Endodermal cell (in vitro differentiated cells): Measurements from ENCODE around the gene SSH2. TPM values are rescaled to one million over a fixed set of nuclear protein-coding genes. Genes with fewer than 3 reads are reported as not detected.

Source experiments
- DNase-seq: peaks from one replicate; pipeline ENCODE4 v3.0.0-alpha.2; 2017
- H3K27ac ChIP-seq: 2 replicates; pipeline ENCODE4 v1.5.1; 2013; ENCODE audit warnings: mild to moderate bottlenecking, low read depth, low read length, moderate library complexity
- H3K27me3 ChIP-seq: 2 replicates; pipeline ENCODE4 v1.6.1; 2013; ENCODE audit warnings: mild to moderate bottlenecking, low read length, moderate library complexity; ENCODE audit not compliant: insufficient read depth, control insufficient read depth, poor library complexity, severe bottlenecking
- H3K36me3 ChIP-seq: 2 replicates; pipeline ENCODE4 v1.7.0; 2013; ENCODE audit warnings: mild to moderate bottlenecking, low read length, moderate library complexity; ENCODE audit not compliant: control insufficient read depth, insufficient read depth
- H3K4me1 ChIP-seq: one replicate; pipeline ENCODE4 v1.7.0; 2013; ENCODE audit warnings: low read length; ENCODE audit not compliant: control insufficient read depth, insufficient read depth
- H3K4me3 ChIP-seq: 2 replicates; pipeline ENCODE4 v1.5.1; 2013; ENCODE audit warnings: mild to moderate bottlenecking, low read length, moderate library complexity
- H3K9ac ChIP-seq: 2 replicates; pipeline ENCODE4 v1.6.1; 2013; ENCODE audit warnings: mild to moderate bottlenecking, low read length, moderate library complexity; ENCODE audit not compliant: poor library complexity, severe bottlenecking; ENCODE audit errors: extremely low read depth
- H3K9me3 ChIP-seq: 2 replicates; pipeline ENCODE4 v1.6.1; 2013; ENCODE audit warnings: mild to moderate bottlenecking, low read length, moderate library complexity; ENCODE audit not compliant: control insufficient read depth
- H3K27ac Mint-ChIP-seq: 2 replicates; pipeline ENCODE4 v1.8.0; 2020; ENCODE audit warnings: mixed read lengths
- H3K27me3 Mint-ChIP-seq: 2 replicates; pipeline ENCODE4 v1.8.0; 2021; ENCODE audit warnings: mild to moderate bottlenecking, mixed read lengths; ENCODE audit not compliant: insufficient read depth
- H3K36me3 Mint-ChIP-seq: 2 replicates; pipeline ENCODE4 v1.8.0; 2020; ENCODE audit warnings: low read depth, mixed read lengths
- H3K4me1 Mint-ChIP-seq: 2 replicates; pipeline ENCODE4 v1.8.0; 2020; ENCODE audit warnings: mixed read lengths
- H3K4me3 Mint-ChIP-seq: 2 replicates; pipeline ENCODE4 v1.8.0; 2020; ENCODE audit warnings: mild to moderate bottlenecking, moderate library complexity, mixed read lengths
- H3K9me3 Mint-ChIP-seq: 2 replicates; pipeline ENCODE4 v1.8.0; 2020; ENCODE audit warnings: mild to moderate bottlenecking, mixed read lengths
- WGBS, 2 experiments: methylation state at CpG; one replicate each; pipeline versions ENCODE4 v1.1.5 to v1.1.7; 2013; ENCODE audit warnings: missing lambda C conversion rate in 2 of 2, mixed read lengths in 1 of 2; ENCODE audit not compliant: insufficient coverage in 1 of 2, insufficient read length in 1 of 2; 5-methylcytosine and 5-hydroxymethylcytosine counted together
- total RNA-seq, 2 donors: library from RNA; stranded (reverse); fragmentation: NEBNext Ultra II Directional in 1 of 2; extraction: Animal tissue kit (Norgen Biotek cat#: 25700) in 1 of 2; gene quantifications; 2 replicates in 1 of 2; 3 replicates in 1 of 2; pipeline ENCODE4 v1.2.1, GENCODE V29; 2021
- TF ChIP-seq, protein P1 (sequence below): fragments of 200-600 bp; sonication (generic); conservative IDR thresholded peaks from 2 replicates; pipeline ENCODE4 v1.5.0; 2021; ENCODE audit warnings: antibody characterized with exemption, mild to moderate bottlenecking

SSH2 gene
- total RNA-seq, 2 donors from 2014 or later = 11.3 to 13.5 TPM

DNA sequence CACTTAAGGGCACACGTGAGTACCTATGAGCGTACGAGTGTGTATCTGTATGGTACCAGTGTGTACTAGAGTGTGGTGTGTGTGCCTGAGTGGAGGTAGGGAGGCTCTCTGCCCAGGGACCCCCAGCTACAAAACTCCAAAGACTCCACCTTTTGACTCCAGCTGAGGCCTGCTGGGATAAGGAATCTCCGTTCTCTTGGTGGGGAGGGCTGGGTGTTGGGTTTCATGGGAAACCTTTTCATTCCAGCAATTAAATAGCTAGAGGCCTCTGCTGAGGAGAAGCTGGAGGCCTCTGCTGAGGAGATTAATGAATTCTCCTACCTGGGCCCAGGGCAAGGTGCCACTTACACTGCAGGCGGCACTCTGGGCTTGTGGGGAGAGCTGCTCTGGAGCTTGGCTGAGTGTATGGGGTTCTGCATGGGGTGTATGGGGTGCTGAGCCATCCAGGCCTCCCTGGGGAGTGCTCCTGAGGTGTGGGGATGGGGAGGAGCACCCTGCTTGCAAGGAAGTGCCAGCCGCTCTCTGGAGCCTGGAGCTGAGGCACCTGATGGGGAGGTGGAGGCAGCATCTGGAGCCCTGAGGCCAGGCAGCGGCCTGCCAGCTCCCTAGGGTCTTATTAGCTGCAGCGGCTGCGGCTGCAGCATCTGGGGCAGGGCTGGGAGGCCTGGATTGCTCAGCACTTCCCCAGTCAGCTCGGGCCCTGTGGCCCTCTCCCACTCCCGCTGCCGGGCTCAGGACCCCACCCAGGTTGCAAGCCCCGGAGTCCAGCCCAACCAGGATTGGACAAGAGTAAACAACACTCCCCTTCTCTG lies 332.5 kb downstream of the SSH2 start:
- peaks cover 5% of the 10 kb centered on the region for H3K4me1 ChIP-seq
- peaks cover 3% of the 10 kb centered on the region for H3K4me1 Mint-ChIP-seq

DNA sequence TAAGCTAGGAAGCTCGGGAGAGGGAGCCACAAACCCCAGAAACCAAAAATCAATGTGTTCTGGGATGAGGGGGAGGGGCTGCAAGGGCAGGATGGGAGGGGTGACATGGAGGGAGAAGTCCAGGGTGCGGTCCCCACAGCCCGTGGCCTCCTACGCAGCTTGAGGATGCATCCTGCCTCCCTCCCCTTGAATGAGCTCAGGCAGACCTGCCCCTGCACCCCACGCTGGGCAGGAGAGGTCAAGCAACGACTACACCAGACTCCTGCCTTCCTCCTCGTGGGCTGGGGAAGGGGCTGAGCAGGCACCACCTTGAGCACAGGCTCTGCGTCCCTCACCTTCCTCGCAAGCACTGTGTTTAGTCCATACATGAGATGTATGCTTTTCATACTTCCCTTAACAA lies 333.2 kb downstream of the SSH2 start:
- no peaks in the 10 kb centered on the region for H3K36me3 Mint-ChIP-seq
- Histone ChIP-seq H3K4me3 (no peak overlapping the region), H3K9me3 (no peaks in the 10 kb centered on the region), H3K27me3 (peaks cover 17% of the 10 kb centered on the region), H3K9ac (no peak overlapping the region), H3K27ac (no peak overlapping the region), H3K4me1 (peaks cover 5% of the 10 kb centered on the region), H3K36me3 (no peaks in the 10 kb centered on the region)
- no peak overlapping the region for H3K27ac Mint-ChIP-seq
- H3K4me1 Mint-ChIP-seq = peaks cover 7% of the 10 kb centered on the region
- H3K27me3 Mint-ChIP-seq = peaks cover 39% of the 10 kb centered on the region
- peak; percentile 62 for DNase-seq
- no peak overlapping the region for H3K4me3 Mint-ChIP-seq
- H3K9me3 Mint-ChIP-seq = no peaks in the 10 kb centered on the region
- TF ChIP-seq, protein P1, sequence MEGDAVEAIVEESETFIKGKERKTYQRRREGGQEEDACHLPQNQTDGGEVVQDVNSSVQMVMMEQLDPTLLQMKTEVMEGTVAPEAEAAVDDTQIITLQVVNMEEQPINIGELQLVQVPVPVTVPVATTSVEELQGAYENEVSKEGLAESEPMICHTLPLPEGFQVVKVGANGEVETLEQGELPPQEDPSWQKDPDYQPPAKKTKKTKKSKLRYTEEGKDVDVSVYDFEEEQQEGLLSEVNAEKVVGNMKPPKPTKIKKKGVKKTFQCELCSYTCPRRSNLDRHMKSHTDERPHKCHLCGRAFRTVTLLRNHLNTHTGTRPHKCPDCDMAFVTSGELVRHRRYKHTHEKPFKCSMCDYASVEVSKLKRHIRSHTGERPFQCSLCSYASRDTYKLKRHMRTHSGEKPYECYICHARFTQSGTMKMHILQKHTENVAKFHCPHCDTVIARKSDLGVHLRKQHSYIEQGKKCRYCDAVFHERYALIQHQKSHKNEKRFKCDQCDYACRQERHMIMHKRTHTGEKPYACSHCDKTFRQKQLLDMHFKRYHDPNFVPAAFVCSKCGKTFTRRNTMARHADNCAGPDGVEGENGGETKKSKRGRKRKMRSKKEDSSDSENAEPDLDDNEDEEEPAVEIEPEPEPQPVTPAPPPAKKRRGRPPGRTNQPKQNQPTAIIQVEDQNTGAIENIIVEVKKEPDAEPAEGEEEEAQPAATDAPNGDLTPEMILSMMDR = no peak
- WGBS, 2 experiments = 51 to 69% methylated on average over 6 to 9 of the region's 9 CpGs

More for the DNA sequence above, 332.5 kb downstream of the SSH2 start:
- no peaks in the 10 kb centered on the region for H3K36me3 Mint-ChIP-seq
- H3K9ac ChIP-seq = no peak overlapping the region
- H3K27me3 ChIP-seq = peaks cover 12% of the 10 kb centered on the region
- DNase-seq = peak; percentile 63
- no peak overlapping the region for H3K27ac ChIP-seq
- H3K9me3 ChIP-seq = no peaks in the 10 kb centered on the region
- TF ChIP-seq, protein P1 = no peak
- H3K9me3 Mint-ChIP-seq = no peaks in the 10 kb centered on the region
- H3K4me3 ChIP-seq = no peak overlapping the region
- no peaks in the 10 kb centered on the region for H3K36me3 ChIP-seq
- H3K27me3 Mint-ChIP-seq = peaks cover 33% of the 10 kb centered on the region
- no peak overlapping the region for H3K27ac Mint-ChIP-seq
- 72 to 86% methylated on average over 2 to 13 of the region's 13 CpGs for WGBS, 2 experiments
- H3K4me3 Mint-ChIP-seq = no peak overlapping the region

DNA sequence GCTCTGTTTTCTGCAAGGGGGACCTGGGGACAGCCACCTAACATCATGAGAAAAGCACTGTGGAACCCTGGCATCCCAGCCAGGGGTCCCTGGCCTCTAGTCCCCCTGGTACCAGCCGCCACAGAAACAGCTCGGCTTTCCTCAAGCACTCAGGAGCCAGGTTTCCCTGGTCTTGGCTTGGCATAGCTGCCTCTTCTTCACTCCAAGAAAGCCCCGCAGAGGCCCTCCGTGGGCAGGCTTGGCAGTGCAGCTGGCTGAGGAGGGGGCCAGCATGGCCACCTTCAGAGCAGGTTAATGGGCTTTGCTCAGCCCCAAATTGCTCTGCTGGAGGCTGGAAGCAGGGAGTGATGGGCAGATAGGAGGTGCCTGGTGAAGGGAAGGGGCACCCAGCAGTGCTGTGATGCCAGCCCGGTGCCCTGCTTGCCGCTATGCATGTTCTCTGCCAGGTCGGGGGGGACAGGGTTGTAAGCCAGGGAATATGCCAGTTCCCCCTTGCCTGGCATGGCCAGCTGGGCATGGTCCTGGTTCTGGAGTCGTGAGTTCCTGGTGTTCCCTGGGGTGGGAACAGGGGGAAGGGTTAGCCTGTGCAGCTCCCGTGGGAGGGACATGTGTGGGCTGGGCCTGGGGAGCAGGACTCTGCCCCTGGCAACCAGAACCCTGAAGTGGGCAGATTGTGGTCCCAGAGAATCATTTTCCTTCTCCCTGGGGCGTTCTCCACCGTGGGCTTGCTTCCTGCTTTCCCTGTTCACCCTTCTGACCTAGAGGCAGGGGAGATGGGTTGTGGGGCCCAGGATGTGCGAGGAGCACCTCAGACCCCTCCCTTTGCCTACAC lies 333.9 kb downstream of the SSH2 start:
- Mint-ChIP-seq H3K4me3 (no peak overlapping the region), H3K9me3 (no peaks in the 10 kb centered on the region), H3K36me3 (no peaks in the 10 kb centered on the region), H3K27ac (no peak overlapping the region), H3K4me1 (peaks cover 8% of the 10 kb centered on the region), H3K27me3 (peaks cover 42% of the 10 kb centered on the region)
- no peaks in the 10 kb centered on the region for H3K36me3 ChIP-seq
- no peak overlapping the region for H3K9ac ChIP-seq
- 82 to 89% methylated on average over 3 to 12 of the region's 12 CpGs for WGBS, 2 experiments
- no peak overlapping the region for H3K4me3 ChIP-seq
- H3K27me3 ChIP-seq = peaks cover 17% of the 10 kb centered on the region
- TF ChIP-seq, protein P1 = no peak
- DNase-seq = peak; percentile 46
- no peak overlapping the region for H3K27ac ChIP-seq
- H3K9me3 ChIP-seq = no peaks in the 10 kb centered on the region
- peaks cover 5% of the 10 kb centered on the region for H3K4me1 ChIP-seq
